Natural killer cell (primary cell): ENCODE measurements around the gene PCK1. TPM values are rescaled to one million over a fixed set of nuclear protein-coding genes. Genes with fewer than 3 reads are reported as not detected.

Experiments used
- ATAC-seq, 3 donors: fragments of 150-1000 bp in 2 of 3; fragments of 200-7000 bp in 1 of 3; cut with Tn5 transposase; 1 replicate in 1 of 3; 2 replicates in 2 of 3; pipeline ENCODE4 v1.10.0; 2021; ENCODE audit warnings: mild to moderate bottlenecking in 2 of 3, moderate library complexity in 2 of 3
- DNase-seq, 2 donors: peaks; one replicate each; pipeline versions ENCODE4 v3.0.0 to v3.0.0-alpha.2; 2013 to 2021; ENCODE audit warnings: mixed read lengths in 1 of 2
- H3K27ac ChIP-seq: one replicate; pipeline ENCODE4 v1.5.1; 2013; ENCODE audit warnings: mild to moderate bottlenecking, low read length
- H3K27me3 ChIP-seq: one replicate; pipeline ENCODE4 v1.6.1; 2013; ENCODE audit warnings: low read length; ENCODE audit not compliant: control insufficient read depth, insufficient read depth
- H3K36me3 ChIP-seq: one replicate; pipeline ENCODE4 v1.6.1; 2013; ENCODE audit warnings: low read length; ENCODE audit not compliant: control insufficient read depth, insufficient read depth
- H3K4me1 ChIP-seq: one replicate; pipeline ENCODE4 v1.6.1; 2013; ENCODE audit warnings: low read length; ENCODE audit not compliant: control insufficient read depth, insufficient read depth
- H3K4me3 ChIP-seq: one replicate; pipeline ENCODE4 v1.5.1; 2013; ENCODE audit warnings: low read length
- H3K9me3 ChIP-seq: one replicate; pipeline ENCODE4 v1.6.1; 2013; ENCODE audit warnings: low read length; ENCODE audit not compliant: control insufficient read depth, insufficient read depth
- H3K27ac Mint-ChIP-seq, 2 donors: one replicate each; pipeline ENCODE4 v1.8.0; 2022; ENCODE audit warnings: mild to moderate bottlenecking in 2 of 2, mixed read lengths in 2 of 2, moderate library complexity in 1 of 2
- H3K27me3 Mint-ChIP-seq, 2 donors: one replicate each; pipeline ENCODE4 v1.8.0; 2022; ENCODE audit warnings: low read depth in 2 of 2, mixed read lengths in 2 of 2
- H3K36me3 Mint-ChIP-seq: one replicate; pipeline ENCODE4 v1.8.0; 2022; ENCODE audit warnings: mixed read lengths
- H3K4me1 Mint-ChIP-seq, 2 donors: one replicate each; pipeline ENCODE4 v1.8.0; 2022; ENCODE audit warnings: mixed read lengths in 2 of 2
- H3K4me3 Mint-ChIP-seq: one replicate; pipeline ENCODE4 v1.8.0; 2022; ENCODE audit warnings: mild to moderate bottlenecking, moderate library complexity, mixed read lengths
- H3K9me3 Mint-ChIP-seq, 2 donors: one replicate each; pipeline ENCODE4 v1.8.0; 2022; ENCODE audit warnings: mixed read lengths in 2 of 2
- CTCF ChIP-seq: fragments of 200-600 bp; IDR thresholded peaks from one replicate; pipeline ENCODE4 v1.8.0; 2022; ENCODE audit warnings: antibody characterized with exemption
- WGBS: methylation state at CpG from one replicate; pipeline ENCODE4 v1.1.7; 2013; ENCODE audit warnings: missing lambda C conversion rate; ENCODE audit not compliant: insufficient coverage; 5-methylcytosine and 5-hydroxymethylcytosine counted together
- intact Hi-C: fragments of 100-400 bp; cut with micrococcal nuclease; formaldehyde crosslinking; loops from one replicate; pipeline ENCODE4 v1.14.2; 2022
- total RNA-seq, 4 donors: library from RNA; stranded (reverse); fragments of 120-200 nt in 1 of 4; gene quantifications; one replicate each; pipeline versions ENCODE4 v1.2.3 to v1.2.4, GENCODE V29; 2013 to 2022

The PCK1 gene
- total RNA-seq, 3 donors from 2014 or later (not counting 1 experiment from before 2014, with no cell fraction given): not detected

- H3K36me3 ChIP-seq: peaks cover 68% of the 10 kb centered on the region
- Mint-ChIP-seq H3K36me3 (peaks cover 17% of the 10 kb centered on the region), H3K27ac (peak overlapping the region in 1 of 2 donors; percentile 62), H3K4me1 (peaks cover 33 to 43% of the 10 kb centered on the region in 2 donors), H3K4me3 (no peak overlapping the region), H3K9me3 (no peaks in the 10 kb centered on the region), H3K27me3 (no peaks in the 10 kb centered on the region)
- intact Hi-C loops: loop anchor here (10.0 kb wide), 1 partner anchor 1046 kb away; the partner anchor contains the start of gene STX16
- ATAC-seq (no peak), DNase-seq (no peak)
- TF ChIP-seq CTCF: no peak
- no peaks in the 10 kb centered on the region for H3K27me3 ChIP-seq
- H3K9me3 ChIP-seq: no peaks in the 10 kb centered on the region
- 92% methylated on average over 16 of the region's 16 CpGs for WGBS
- H3K4me1 ChIP-seq: peaks cover 22% of the 10 kb centered on the region
- no peak overlapping the region for H3K27ac ChIP-seq
- H3K4me3 ChIP-seq: no peak overlapping the region
Observed at GRCh38 chr20:57609086-57609841, 48.4 kb downstream of the PCK1 start.

DNA sequence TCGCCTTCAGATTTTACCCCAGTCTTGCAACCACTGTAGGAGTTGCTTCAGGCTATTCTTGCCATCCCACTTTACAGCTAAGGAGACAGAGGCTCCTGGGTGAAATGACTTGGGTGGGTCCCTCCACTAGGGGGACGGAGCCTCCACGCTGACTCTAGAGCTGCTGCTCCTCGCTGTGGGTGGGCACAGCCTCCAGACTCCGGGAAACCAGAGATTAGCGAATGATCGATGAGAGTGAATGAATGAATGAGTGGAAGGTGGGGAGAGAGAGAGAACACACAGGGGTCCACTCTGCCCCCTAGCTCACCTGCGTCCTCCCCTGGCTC is 48.9 kb downstream of the PCK1 start:
- Histone ChIP-seq H3K36me3 (peaks cover 73% of the 10 kb centered on the region), H3K4me1 (peaks cover 16% of the 10 kb centered on the region)

DNA sequence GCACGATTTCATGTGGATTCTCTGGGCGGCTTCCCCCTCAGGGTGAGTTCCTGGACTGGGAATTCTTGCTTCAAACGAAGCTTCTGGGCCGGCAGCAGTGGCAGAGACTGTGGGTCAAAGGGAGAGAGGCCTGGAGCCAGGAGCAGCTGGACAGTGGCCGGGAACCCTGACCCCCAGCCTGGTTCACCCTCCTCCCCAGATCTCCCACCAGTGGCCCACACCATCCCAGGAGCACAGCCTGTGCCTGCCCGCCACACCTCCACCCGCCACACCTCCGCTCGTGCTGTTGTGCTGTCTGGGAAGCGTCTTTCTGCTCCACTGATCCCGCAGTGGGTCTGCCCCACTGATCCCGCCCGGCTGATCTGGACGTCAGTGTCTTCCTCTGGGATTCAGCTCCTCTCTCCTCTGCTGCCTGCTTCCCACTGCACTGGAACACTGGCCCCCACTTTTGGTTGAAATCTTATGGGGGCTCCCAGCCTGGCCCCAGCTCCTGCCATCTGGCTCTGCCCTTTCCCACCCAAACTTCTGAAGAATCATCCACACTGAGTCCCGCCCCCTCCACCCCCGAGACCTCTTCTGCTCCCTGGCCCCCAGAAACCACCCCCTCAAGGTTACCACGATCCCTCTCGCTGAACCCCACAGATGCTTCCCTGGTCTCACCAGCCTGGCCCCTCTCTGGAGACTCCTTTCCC is 49.5 kb downstream of the PCK1 start:
- TF ChIP-seq CTCF: no peak
- no peaks in the 10 kb centered on the region for H3K27me3 ChIP-seq
- peaks cover 26 to 36% of the 10 kb centered on the region in 2 donors for H3K4me1 Mint-ChIP-seq
- no peak overlapping the region for H3K27ac ChIP-seq
- no peaks in the 10 kb centered on the region for H3K9me3 ChIP-seq
- peak overlapping the region in 1 of 2 donors; percentile 53 for H3K27ac Mint-ChIP-seq
- peaks cover 24% of the 10 kb centered on the region for H3K36me3 Mint-ChIP-seq
- peaks cover 79% of the 10 kb centered on the region for H3K36me3 ChIP-seq
- peaks cover 11% of the 10 kb centered on the region for H3K4me1 ChIP-seq
- ATAC-seq: no peak
- H3K9me3 Mint-ChIP-seq: no peaks in the 10 kb centered on the region
- WGBS: 95% methylated on average over 18 of the region's 18 CpGs
- no peak overlapping the region for H3K4me3 ChIP-seq
- intact Hi-C loops: no loop called here
- H3K27me3 Mint-ChIP-seq: no peaks in the 10 kb centered on the region
- DNase-seq: no peak
- H3K4me3 Mint-ChIP-seq: no peak overlapping the region

More for the DNA sequence above, 48.9 kb downstream of the PCK1 start:
- no peaks in the 10 kb centered on the region for H3K9me3 ChIP-seq
- no peak for TF ChIP-seq CTCF
- H3K4me3 ChIP-seq: no peak overlapping the region
- Mint-ChIP-seq H3K36me3 (peaks cover 23% of the 10 kb centered on the region), H3K4me3 (no peak overlapping the region), H3K27ac (no peak overlapping the region), H3K4me1 (peaks cover 32 to 42% of the 10 kb centered on the region in 2 donors), H3K27me3 (no peaks in the 10 kb centered on the region), H3K9me3 (no peaks in the 10 kb centered on the region)
- intact Hi-C loops: loop anchor here (10.0 kb wide), 1 partner anchor 1045 kb away; the partner anchor contains the start of gene STX16
- DNase-seq (no peak), ATAC-seq (no peak)
- no peak overlapping the region for H3K27ac ChIP-seq
- H3K27me3 ChIP-seq: no peaks in the 10 kb centered on the region
- over 99% methylated on average over 8 of the region's 8 CpGs for WGBS
